ENCODE data around the gene RIPK3. TPM values are rescaled to one million over a fixed set of nuclear protein-coding genes. Genes with fewer than 3 reads are reported as not detected.

Gene RIPK3
- total and polyA plus RNA-seq, 2 experiments from 2014 or later: 0.32 to 1.5 TPM

DNA sequence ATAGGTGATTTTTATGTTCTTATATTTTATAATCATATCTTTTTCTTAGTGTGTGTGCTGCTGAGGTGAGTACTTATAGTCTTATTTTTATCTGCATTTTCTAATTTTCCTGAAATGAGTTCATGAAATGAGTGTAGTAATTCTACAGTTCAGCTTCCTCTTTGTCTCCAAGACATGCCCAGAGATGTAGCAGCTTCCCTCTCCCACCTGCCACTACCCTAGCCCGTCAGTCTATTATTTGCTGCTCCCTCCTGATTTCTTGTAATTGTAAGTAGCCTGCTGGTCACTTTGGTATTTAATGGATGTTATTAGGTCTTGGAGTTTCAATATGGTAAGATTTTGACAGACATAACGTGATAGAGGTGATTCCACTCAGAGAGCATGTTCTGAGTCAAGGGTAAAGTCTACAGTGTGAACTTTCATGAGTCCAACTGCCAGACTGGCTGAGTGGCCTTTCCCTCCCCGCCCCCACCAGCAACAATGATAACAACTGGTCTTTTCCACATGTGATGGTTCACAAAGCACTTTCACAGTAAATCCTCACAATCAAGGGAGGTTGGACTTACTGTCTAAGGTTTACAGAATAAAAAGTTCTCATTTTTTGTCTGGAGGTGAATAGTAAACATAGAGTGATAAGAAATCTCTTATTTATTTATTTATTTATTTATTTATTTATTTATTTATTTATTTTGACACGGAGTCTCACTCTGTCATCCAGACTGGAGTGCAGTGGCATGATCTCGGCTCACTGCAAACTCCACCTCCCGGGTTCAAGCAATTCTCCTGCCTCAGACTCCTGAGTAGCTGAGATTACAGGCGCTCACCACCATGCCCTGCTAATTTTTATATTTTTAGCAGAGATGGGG is 4.2 kb upstream of the RIPK3 start:
- Mint-ChIP-seq H3K4me3 (no peak overlapping the region), H3K27me3 (ENCODE audit: insufficient read depth, low read depth, poor library complexity) (peaks cover 34% of the 10 kb centered on the region), H3K9me3 (no peaks in the 10 kb centered on the region), H3K4me1 (no peaks in the 10 kb centered on the region; the same call in 2 of the 3 replicates), H3K36me3 (ENCODE audit: low read depth) (no peaks in the 10 kb centered on the region), H3K27ac (no peak overlapping the region)
- ATAC-seq: no peak
- no peak for DNase-seq (ENCODE audit: low spot score)
- Histone ChIP-seq H3F3A (replicated peaks; ENCODE audit: low read depth) (no peaks in the 10 kb centered on the region), H3K4me3 (no peak overlapping the region), H3K27ac (ENCODE audit: low read depth) (no peak overlapping the region), H3K4me2 (no peak overlapping the region), H3K4me1 (ENCODE audit: insufficient read depth) (no peaks in the 10 kb centered on the region), H4K20me1 (replicated peaks; ENCODE audit: insufficient read depth) (no peaks in the 10 kb centered on the region), H2AFZ (no peak overlapping the region), H3K79me2 (replicated peaks; ENCODE audit: insufficient read depth) (no peaks in the 10 kb centered on the region), H3K27me3 (ENCODE audit: insufficient read depth) (peaks cover 89% of the 10 kb centered on the region), H3K36me3 (ENCODE audit: insufficient read depth) (no peaks in the 10 kb centered on the region), H3K9me2 (ENCODE audit: insufficient read depth) (no peaks in the 10 kb centered on the region)
- TF ChIP-seq EZH2phosphoT487 (IDR thresholded peaks at IDR 0.05; ENCODE audit: unreplicated experiment): no peak

- peaks cover 4% of the 10 kb centered on the region; the same call in 1 of the 2 replicates for H4K20me1 ChIP-seq (replicated peaks; ENCODE audit: insufficient read depth)
- H3K9me3 Mint-ChIP-seq: no peaks in the 10 kb centered on the region
- H3K36me3 Mint-ChIP-seq (ENCODE audit: low read depth): no peaks in the 10 kb centered on the region
- no peak overlapping the region for H3K27ac Mint-ChIP-seq
- no peaks in the 10 kb centered on the region; the same call in 2 of the 3 replicates for H3K4me1 Mint-ChIP-seq
- H3K4me3 Mint-ChIP-seq: no peak overlapping the region
- H3K9me2 ChIP-seq (ENCODE audit: insufficient read depth): no peaks in the 10 kb centered on the region
- H3K27me3 ChIP-seq (ENCODE audit: insufficient read depth): peaks cover 92% of the 10 kb centered on the region
- H3K27me3 Mint-ChIP-seq (ENCODE audit: insufficient read depth, low read depth, poor library complexity): peaks cover 46% of the 10 kb centered on the region
- H3K4me2 ChIP-seq: no peak overlapping the region
- no peak overlapping the region for H2AFZ ChIP-seq
- H3F3A ChIP-seq (replicated peaks; ENCODE audit: low read depth): no peaks in the 10 kb centered on the region
- H3K36me3 ChIP-seq (ENCODE audit: insufficient read depth): no peaks in the 10 kb centered on the region
- no peaks in the 10 kb centered on the region for H3K79me2 ChIP-seq (replicated peaks; ENCODE audit: insufficient read depth)
- H3K4me3 ChIP-seq: no peak overlapping the region
- no peak overlapping the region for H3K27ac ChIP-seq (ENCODE audit: low read depth)
- ATAC-seq: no peak
- no peak for DNase-seq (ENCODE audit: low spot score)
- no peaks in the 10 kb centered on the region for H3K4me1 ChIP-seq (ENCODE audit: insufficient read depth)
- no peak for TF ChIP-seq ZNF114 (CRISPR knock-in tag; IDR thresholded peaks at IDR 0.05)
- no peak for TF ChIP-seq REST (IDR thresholded peaks at IDR 0.05; ENCODE audit: unreplicated experiment)
- TF ChIP-seq, protein P1, sequence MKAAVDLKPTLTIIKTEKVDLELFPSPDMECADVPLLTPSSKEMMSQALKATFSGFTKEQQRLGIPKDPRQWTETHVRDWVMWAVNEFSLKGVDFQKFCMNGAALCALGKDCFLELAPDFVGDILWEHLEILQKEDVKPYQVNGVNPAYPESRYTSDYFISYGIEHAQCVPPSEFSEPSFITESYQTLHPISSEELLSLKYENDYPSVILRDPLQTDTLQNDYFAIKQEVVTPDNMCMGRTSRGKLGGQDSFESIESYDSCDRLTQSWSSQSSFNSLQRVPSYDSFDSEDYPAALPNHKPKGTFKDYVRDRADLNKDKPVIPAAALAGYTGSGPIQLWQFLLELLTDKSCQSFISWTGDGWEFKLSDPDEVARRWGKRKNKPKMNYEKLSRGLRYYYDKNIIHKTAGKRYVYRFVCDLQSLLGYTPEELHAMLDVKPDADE (IDR thresholded peaks at IDR 0.05): no peak
- TF ChIP-seq EZH2phosphoT487 (IDR thresholded peaks at IDR 0.05; ENCODE audit: unreplicated experiment): no peak
- no peak for TF ChIP-seq CREB1 (CRISPR knock-in tag; IDR thresholded peaks at IDR 0.05; ENCODE audit: low read depth)
- TF ChIP-seq STAT1 (IDR thresholded peaks at IDR 0.05; ENCODE audit: unreplicated experiment): no peak
- no peak for TF ChIP-seq ZNF331 (CRISPR knock-in tag; IDR thresholded peaks at IDR 0.05; ENCODE audit: low read depth)
- TF ChIP-seq NANOG (IDR thresholded peaks at IDR 0.05; ENCODE audit: borderline replicate concordance): no peak
- TF ChIP-seq, protein P2, sequence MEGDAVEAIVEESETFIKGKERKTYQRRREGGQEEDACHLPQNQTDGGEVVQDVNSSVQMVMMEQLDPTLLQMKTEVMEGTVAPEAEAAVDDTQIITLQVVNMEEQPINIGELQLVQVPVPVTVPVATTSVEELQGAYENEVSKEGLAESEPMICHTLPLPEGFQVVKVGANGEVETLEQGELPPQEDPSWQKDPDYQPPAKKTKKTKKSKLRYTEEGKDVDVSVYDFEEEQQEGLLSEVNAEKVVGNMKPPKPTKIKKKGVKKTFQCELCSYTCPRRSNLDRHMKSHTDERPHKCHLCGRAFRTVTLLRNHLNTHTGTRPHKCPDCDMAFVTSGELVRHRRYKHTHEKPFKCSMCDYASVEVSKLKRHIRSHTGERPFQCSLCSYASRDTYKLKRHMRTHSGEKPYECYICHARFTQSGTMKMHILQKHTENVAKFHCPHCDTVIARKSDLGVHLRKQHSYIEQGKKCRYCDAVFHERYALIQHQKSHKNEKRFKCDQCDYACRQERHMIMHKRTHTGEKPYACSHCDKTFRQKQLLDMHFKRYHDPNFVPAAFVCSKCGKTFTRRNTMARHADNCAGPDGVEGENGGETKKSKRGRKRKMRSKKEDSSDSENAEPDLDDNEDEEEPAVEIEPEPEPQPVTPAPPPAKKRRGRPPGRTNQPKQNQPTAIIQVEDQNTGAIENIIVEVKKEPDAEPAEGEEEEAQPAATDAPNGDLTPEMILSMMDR (conservative IDR thresholded peaks at IDR 0.05; ENCODE audit: low read depth in 2 of 2): no peak
- no peak for TF ChIP-seq POLR2AphosphoS5 (IDR thresholded peaks at IDR 0.05; ENCODE audit: low read depth)
- TF ChIP-seq EZH2 (IDR thresholded peaks at IDR 0.05; ENCODE audit: low read depth, unreplicated experiment): no peak
Measured at GRCh38 chr14:24342889-24343288, 3.1 kb upstream of the RIPK3 start.
